Suprapubic skin (tissue), 4 donors: ENCODE measurements around the gene UBE2E2.

Source experiments
- EP300 ChIP-seq: sonication (generic); formaldehyde crosslinking; IDR thresholded peaks from one replicate; pipeline ENCODE4 v1.6.1; 2017; ENCODE audit warnings: antibody characterized with exemption
- POLR2A ChIP-seq, 2 donors: fragments of 450-650 bp; IDR thresholded peaks; one replicate each; pipeline ENCODE4 v1.6.1; 2017; ENCODE audit warnings: antibody characterized with exemption in 2 of 2, mild to moderate bottlenecking in 2 of 2, moderate library complexity in 2 of 2
- POLR2AphosphoS5 ChIP-seq, 3 donors: sonication (generic); formaldehyde crosslinking; IDR thresholded peaks; one replicate each; pipeline ENCODE4 v1.6.1; 2017; ENCODE audit warnings: antibody characterized with exemption in 3 of 3
- TF ChIP-seq, protein P1 (sequence below), 2 donors: fragments of 200-600 bp in 1 of 2; fragments of 450-650 bp in 1 of 2; sonication (generic) in 1 of 2; IDR thresholded peaks; one replicate each; pipeline ENCODE4 v1.5.1; 2016 to 2019; ENCODE audit warnings: antibody characterized with exemption in 2 of 2, mild to moderate bottlenecking in 1 of 2, moderate library complexity in 1 of 2

DNA sequence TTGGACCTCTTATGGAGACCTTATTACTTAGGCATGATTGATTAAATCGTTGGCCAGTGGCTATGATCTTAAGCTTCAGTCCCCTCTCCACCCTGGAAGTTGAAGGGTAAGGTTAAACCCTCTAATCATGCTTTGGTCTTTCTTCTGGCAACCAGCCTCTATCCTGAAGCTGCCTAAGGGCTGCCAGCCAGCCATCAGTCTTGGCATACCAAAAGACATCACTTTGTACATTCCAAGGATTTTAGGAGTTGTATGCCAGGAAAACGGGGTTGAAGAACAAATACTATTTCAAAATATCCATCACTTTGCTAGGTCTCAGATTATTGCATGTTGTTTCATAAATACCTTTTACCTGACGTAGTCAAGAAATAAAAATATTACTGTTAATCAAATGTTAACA is 28.9 kb downstream of the UBE2E2 start:
- TF ChIP-seq, protein P1, sequence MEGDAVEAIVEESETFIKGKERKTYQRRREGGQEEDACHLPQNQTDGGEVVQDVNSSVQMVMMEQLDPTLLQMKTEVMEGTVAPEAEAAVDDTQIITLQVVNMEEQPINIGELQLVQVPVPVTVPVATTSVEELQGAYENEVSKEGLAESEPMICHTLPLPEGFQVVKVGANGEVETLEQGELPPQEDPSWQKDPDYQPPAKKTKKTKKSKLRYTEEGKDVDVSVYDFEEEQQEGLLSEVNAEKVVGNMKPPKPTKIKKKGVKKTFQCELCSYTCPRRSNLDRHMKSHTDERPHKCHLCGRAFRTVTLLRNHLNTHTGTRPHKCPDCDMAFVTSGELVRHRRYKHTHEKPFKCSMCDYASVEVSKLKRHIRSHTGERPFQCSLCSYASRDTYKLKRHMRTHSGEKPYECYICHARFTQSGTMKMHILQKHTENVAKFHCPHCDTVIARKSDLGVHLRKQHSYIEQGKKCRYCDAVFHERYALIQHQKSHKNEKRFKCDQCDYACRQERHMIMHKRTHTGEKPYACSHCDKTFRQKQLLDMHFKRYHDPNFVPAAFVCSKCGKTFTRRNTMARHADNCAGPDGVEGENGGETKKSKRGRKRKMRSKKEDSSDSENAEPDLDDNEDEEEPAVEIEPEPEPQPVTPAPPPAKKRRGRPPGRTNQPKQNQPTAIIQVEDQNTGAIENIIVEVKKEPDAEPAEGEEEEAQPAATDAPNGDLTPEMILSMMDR (IDR thresholded peaks at IDR 0.05) = no peak
- no peak for TF ChIP-seq POLR2AphosphoS5 (IDR thresholded peaks at IDR 0.05)
- no peak for TF ChIP-seq EP300
- TF ChIP-seq POLR2A (IDR thresholded peaks at IDR 0.05) = no peak
